Activated CD8-positive, alpha-beta T cell treated with anti-CD3 and anti-CD28 coated beads, Interleukin-2, amount 10 ng/mL, durations not matched to agents 7 days and 5 days (primary cell): Measurements from ENCODE around the gene ZNF471. TPM values are rescaled to one million over a fixed set of nuclear protein-coding genes. Genes with fewer than 3 reads are reported as not detected.

Experiments
- ATAC-seq: fragments of 150-1000 bp; cut with Tn5 transposase; one replicate; pipeline ENCODE4 v1.10.0; 2021; ENCODE audit warnings: moderate library complexity
- CTCF ChIA-PET: fragments of 350-600 bp; sonication (Branson Sonifier 250); formaldehyde crosslinking; loops from one replicate; lab custom pipeline; 2021; ENCODE audit warnings: antibody characterized with exemption; lab: Charles Lee
- POLR2A ChIA-PET: fragments of 350-600 bp; sonication (Branson Sonifier 250); formaldehyde crosslinking; loops from one replicate; lab custom pipeline; 2021; ENCODE audit warnings: antibody characterized with exemption; lab: Charles Lee
- DNase-seq: peaks from one replicate; pipeline ENCODE4 v3.0.0-alpha.2; 2020
- H3K27ac Mint-ChIP-seq: one replicate; pipeline ENCODE4 v1.8.0; 2021; ENCODE audit warnings: mild to moderate bottlenecking, mixed read lengths
- H3K27me3 Mint-ChIP-seq: one replicate; pipeline ENCODE4 v1.8.0; 2021; ENCODE audit warnings: low read depth, mixed read lengths
- H3K36me3 Mint-ChIP-seq: one replicate; pipeline ENCODE4 v1.8.0; 2021; ENCODE audit warnings: low read depth, mixed read lengths
- H3K4me1 Mint-ChIP-seq: one replicate; pipeline ENCODE4 v1.8.0; 2021; ENCODE audit warnings: low read depth, mixed read lengths
- H3K4me3 Mint-ChIP-seq: one replicate; pipeline ENCODE4 v1.8.0; 2021; ENCODE audit warnings: mild to moderate bottlenecking, mixed read lengths
- H3K9me3 Mint-ChIP-seq: one replicate; pipeline ENCODE4 v1.8.0; 2022; ENCODE audit warnings: mixed read lengths; ENCODE audit not compliant: insufficient read depth
- total RNA-seq, 2 experiments: library from RNA; stranded (reverse); gene quantifications; one replicate each; pipeline ENCODE4 v1.2.3, GENCODE V29; 2021

ZNF471 gene
- total RNA-seq, 2 experiments from 2014 or later: 0.95 to 1.8 TPM

DNA sequence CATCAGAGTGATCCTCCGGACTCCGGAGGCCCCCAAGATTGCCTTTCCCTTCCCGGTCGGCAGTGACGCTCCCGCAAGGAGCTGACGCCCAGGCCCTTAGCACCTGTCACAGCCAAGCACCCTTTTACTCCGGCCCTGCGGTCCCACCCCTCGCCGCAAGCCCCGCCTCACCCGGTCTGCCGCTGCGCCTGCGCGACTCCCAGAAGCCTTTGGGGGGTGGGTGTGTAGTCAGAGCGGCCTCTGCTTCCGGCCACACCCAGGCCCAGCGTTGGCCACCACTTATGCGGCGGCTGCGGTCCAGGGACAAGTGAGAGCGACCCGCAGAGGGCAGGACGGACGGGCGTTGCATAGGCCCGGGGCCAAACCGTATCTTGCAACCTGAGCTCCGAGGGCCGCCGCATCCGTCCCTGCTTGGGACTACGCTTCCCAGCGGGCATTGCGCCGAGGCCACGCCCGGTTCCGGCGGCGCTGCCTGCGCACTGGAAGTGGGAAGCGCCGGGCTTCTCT, 30.7 kb downstream of the ZNF471 start:
- POLR2A ChIA-PET: interaction anchor here (0.5 to 1.3 kb wide), 2 partner anchors 57 to 851 kb away, joined by 4 read pairs; partner anchors contain the start of genes ZNF548 and ZNF71
- H3K9me3 Mint-ChIP-seq: peaks cover 49% of the 10 kb centered on the region
- peak overlapping the region; percentile 99 for H3K27ac Mint-ChIP-seq
- H3K4me3 Mint-ChIP-seq: peak overlapping the region; percentile 85
- peak; percentile 93 for ATAC-seq
- peaks cover 53% of the 10 kb centered on the region for H3K36me3 Mint-ChIP-seq
- H3K27me3 Mint-ChIP-seq: no peaks in the 10 kb centered on the region
- CTCF ChIA-PET: no interaction called here
- DNase-seq: peak; percentile 95
- peaks cover 19% of the 10 kb centered on the region for H3K4me1 Mint-ChIP-seq

GRCh38 chr19:56538761-56539263, 31.2 kb downstream of the ZNF471 start, which contains the start of gene ZFP28:
Gene ZFP28, plus strand, starts transcription at chr19:56538948. Its CDS starts 71 bp downstream, at chr19:56539019.
- Mint-ChIP-seq H3K4me3 (peak within 1 kb of the TSS; percentile 85), H3K27ac (peak within 1 kb of the TSS; percentile 99), H3K36me3 (peaks cover 58% of the 10 kb centered on the region), H3K9me3 (peaks cover 54% of the 10 kb centered on the region), H3K27me3 (no peaks in the 10 kb centered on the region), H3K4me1 (peaks cover 19% of the 10 kb centered on the region)
- POLR2A ChIA-PET: interaction anchor here (1.3 kb wide), 1 partner anchor 850 kb away, joined by 4 read pairs; the partner anchor contains the start of gene ZNF548
- peak; percentile 83 for DNase-seq
- peak; percentile 83 for ATAC-seq
- CTCF ChIA-PET: no interaction called here

GRCh38 chr19:56543776-56544175, 36.1 kb downstream of the ZNF471 start:
- peaks cover 60% of the 10 kb centered on the region for H3K9me3 Mint-ChIP-seq
- no peak for DNase-seq
- ChIA-PET CTCF (no interaction called here), POLR2A (no interaction called here)
- no peak overlapping the region for H3K4me3 Mint-ChIP-seq
- no peaks in the 10 kb centered on the region for H3K27me3 Mint-ChIP-seq
- peaks cover 12% of the 10 kb centered on the region for H3K4me1 Mint-ChIP-seq
- H3K27ac Mint-ChIP-seq: no peak overlapping the region
- H3K36me3 Mint-ChIP-seq: peaks cover 75% of the 10 kb centered on the region
- no peak for ATAC-seq

DNA sequence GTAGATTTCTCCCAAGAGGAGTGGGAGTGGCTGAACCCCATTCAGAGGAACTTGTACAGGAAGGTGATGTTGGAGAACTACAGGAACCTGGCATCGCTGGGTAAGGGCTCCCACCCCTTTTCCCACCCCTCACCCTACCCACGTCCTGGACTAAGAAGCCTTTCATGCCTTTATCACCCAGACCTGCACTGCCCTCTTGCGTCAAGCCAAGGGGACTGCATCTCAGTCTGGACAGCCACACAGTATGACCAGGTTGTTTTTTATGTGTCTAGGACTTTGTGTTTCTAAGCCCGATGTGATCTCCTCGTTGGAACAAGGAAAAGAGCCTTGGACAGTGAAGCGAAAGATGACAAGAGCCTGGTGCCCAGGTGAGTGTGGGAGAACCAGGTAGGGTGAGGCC, 39.9 kb downstream of the ZNF471 start:
- no peaks in the 10 kb centered on the region for H3K4me1 Mint-ChIP-seq
- no peak for DNase-seq

DNA sequence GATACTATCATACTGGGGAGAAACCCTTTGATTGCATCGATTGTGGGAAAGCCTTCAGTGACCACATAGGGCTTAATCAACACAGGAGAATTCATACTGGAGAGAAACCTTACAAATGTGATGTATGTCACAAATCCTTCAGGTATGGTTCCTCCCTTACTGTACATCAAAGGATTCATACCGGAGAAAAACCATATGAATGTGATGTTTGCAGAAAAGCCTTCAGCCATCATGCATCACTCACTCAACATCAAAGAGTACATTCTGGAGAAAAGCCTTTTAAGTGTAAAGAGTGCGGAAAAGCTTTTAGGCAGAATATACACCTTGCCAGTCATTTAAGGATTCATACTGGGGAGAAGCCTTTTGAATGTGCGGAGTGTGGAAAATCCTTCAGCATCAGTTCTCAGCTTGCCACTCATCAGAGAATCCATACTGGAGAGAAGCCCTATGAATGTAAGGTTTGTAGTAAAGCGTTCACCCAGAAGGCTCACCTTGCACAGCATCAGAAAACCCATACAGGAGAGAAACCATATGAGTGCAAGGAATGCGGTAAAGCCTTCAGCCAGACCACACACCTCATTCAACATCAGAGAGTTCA, 46.7 kb downstream of the ZNF471 start:
- Mint-ChIP-seq H3K4me1 (no peaks in the 10 kb centered on the region), H3K27ac (no peak overlapping the region), H3K9me3 (peaks cover 59% of the 10 kb centered on the region), H3K4me3 (no peak overlapping the region), H3K27me3 (no peaks in the 10 kb centered on the region), H3K36me3 (peaks cover 46% of the 10 kb centered on the region)
- ATAC-seq (no peak), DNase-seq (no peak)
- ChIA-PET POLR2A (no interaction called here), CTCF (no interaction called here)

More for the DNA sequence above, 39.9 kb downstream of the ZNF471 start:
- CTCF ChIA-PET: no interaction called here
- Mint-ChIP-seq H3K36me3 (peaks cover 66% of the 10 kb centered on the region), H3K9me3 (peaks cover 50% of the 10 kb centered on the region), H3K27me3 (no peaks in the 10 kb centered on the region), H3K27ac (no peak overlapping the region), H3K4me3 (no peak overlapping the region)
- no peak for ATAC-seq
- POLR2A ChIA-PET: no interaction called here

GRCh38 chr19:56562766-56563165, 55.1 kb downstream of the ZNF471 start:
- H3K4me3 Mint-ChIP-seq: no peak overlapping the region
- H3K9me3 Mint-ChIP-seq: peaks cover 67% of the 10 kb centered on the region
- DNase-seq (no peak), ATAC-seq (no peak)
- CTCF ChIA-PET: no interaction called here
- POLR2A ChIA-PET: no interaction called here
- H3K27me3 Mint-ChIP-seq: no peaks in the 10 kb centered on the region
- H3K27ac Mint-ChIP-seq: no peak overlapping the region
- peaks cover 6% of the 10 kb centered on the region for H3K4me1 Mint-ChIP-seq
- H3K36me3 Mint-ChIP-seq: peaks cover 32% of the 10 kb centered on the region

DNA sequence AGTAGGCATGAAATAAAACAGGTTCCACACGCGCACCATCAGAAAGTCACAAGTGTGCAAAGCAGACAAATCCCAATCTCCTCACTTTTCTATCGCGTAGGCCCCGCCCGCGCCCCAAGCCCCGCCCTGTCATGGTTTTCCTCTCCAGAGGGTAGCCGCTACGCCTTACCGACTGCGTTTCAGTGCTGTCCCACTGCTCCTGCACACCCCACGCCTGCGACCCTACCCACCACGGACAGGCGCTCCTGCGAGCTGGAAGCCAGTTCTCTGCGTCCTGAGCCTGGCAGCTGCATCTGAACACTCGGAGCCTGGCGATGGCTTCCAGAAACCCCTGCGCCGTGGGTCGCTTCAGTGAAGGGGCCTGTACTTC, 59.2 kb downstream of the ZNF471 start:
- ChIA-PET POLR2A (interaction anchor here (1.0 kb wide), 1 partner anchor 28 kb away, joined by 3 read pairs; the partner anchor contains the start of gene ZNF71), CTCF (no interaction called here)
- no peaks in the 10 kb centered on the region for H3K27me3 Mint-ChIP-seq
- H3K27ac Mint-ChIP-seq: peak overlapping the region; percentile 96
- H3K4me1 Mint-ChIP-seq: peaks cover 12% of the 10 kb centered on the region
- peaks cover 67% of the 10 kb centered on the region for H3K36me3 Mint-ChIP-seq
- DNase-seq (peak; percentile 64), ATAC-seq (peak; percentile 62)
- H3K4me3 Mint-ChIP-seq: peak overlapping the region; percentile 95
- H3K9me3 Mint-ChIP-seq: peaks cover 52% of the 10 kb centered on the region

DNA sequence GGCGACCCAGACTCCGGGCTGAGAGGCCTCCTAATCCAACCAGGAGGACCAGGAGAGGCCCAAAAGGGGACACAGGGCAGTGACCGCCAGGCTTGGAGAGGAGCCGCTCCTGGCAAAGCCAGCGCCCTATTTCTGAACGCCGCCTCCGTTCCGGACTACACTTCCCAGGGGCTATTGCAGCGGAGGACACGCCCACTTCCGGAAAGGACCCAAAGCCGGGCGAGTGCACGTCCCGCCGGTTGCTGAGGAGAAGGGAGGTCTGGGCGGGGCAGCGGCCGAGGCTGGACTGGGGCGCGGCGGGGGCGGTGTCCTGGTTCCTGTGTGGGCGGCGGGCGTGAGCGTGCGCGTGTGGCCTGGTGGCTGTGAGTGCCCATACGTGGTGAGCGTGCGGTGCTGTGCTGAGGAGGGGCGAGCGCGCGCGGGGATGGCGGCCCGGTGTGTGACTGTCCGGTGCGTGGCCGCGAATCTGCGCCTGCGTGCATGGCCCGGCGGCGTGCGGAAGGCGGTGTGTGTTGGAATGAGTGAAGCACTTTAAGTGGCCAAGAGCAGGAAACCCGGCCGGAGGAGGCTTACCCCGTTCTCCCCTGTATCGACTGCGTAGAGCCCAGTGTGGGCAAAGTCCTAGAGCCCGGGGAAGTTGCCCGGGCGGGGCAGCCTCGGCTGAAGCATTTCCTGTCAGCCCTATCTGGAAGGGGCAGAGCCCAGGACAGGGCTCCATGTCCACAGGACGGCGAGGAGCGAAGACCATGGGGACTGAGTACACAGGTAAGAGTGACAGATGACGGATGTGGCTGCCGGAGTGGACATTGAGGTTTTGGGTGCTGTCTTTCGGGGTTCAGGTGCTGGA, 59.8 kb downstream of the ZNF471 start, which contains the start of gene ZNF470:
TSS of gene ZNF470 (plus strand) at position 195 of the 847 bp plus-strand sequence. CDS start 2,844 bp downstream, outside the sequence.
- Mint-ChIP-seq H3K9me3 (peaks cover 46% of the 10 kb centered on the region), H3K27me3 (no peaks in the 10 kb centered on the region), H3K4me1 (peaks cover 12% of the 10 kb centered on the region), H3K27ac (peak within 1 kb of the TSS; percentile 96), H3K4me3 (peak within 1 kb of the TSS; percentile 95), H3K36me3 (peaks cover 69% of the 10 kb centered on the region)
- peak; percentile 94 for DNase-seq
- peak; percentile 97 for ATAC-seq
- CTCF ChIA-PET: no interaction called here
- POLR2A ChIA-PET: interaction anchor here (1.0 kb wide), 1 partner anchor 28 kb away, joined by 3 read pairs; the partner anchor contains the start of gene ZNF71

- no peaks in the 10 kb centered on the region for H3K27me3 Mint-ChIP-seq
- no peak for ATAC-seq
- peaks cover 8% of the 10 kb centered on the region for H3K4me1 Mint-ChIP-seq
- no peak for DNase-seq
- H3K27ac Mint-ChIP-seq: no peak overlapping the region
- ChIA-PET POLR2A (no interaction called here), CTCF (no interaction called here)
- peaks cover 52% of the 10 kb centered on the region for H3K9me3 Mint-ChIP-seq
- H3K36me3 Mint-ChIP-seq: peaks cover 81% of the 10 kb centered on the region
- no peak overlapping the region for H3K4me3 Mint-ChIP-seq
Measured at GRCh38 chr19:56572589-56572988, 64.9 kb downstream of the ZNF471 start.

GRCh38 chr19:56573914-56574313, 66.3 kb downstream of the ZNF471 start:
- peaks cover 2% of the 10 kb centered on the region for H3K4me1 Mint-ChIP-seq
- no peak for ATAC-seq
- POLR2A ChIA-PET: interaction anchor here (0.6 kb wide), 1 partner anchor 531 kb away, joined by 4 read pairs; no protein-coding TSS in a partner anchor
- no peak overlapping the region for H3K27ac Mint-ChIP-seq
- peaks cover 52% of the 10 kb centered on the region for H3K9me3 Mint-ChIP-seq
- CTCF ChIA-PET: no interaction called here
- DNase-seq: no peak
- H3K27me3 Mint-ChIP-seq: no peaks in the 10 kb centered on the region
- H3K4me3 Mint-ChIP-seq: no peak overlapping the region
- peaks cover 75% of the 10 kb centered on the region for H3K36me3 Mint-ChIP-seq

- Mint-ChIP-seq H3K27me3 (no peaks in the 10 kb centered on the region), H3K9me3 (peaks cover 59% of the 10 kb centered on the region), H3K27ac (no peak overlapping the region), H3K36me3 (peaks cover 50% of the 10 kb centered on the region), H3K4me3 (no peak overlapping the region), H3K4me1 (no peaks in the 10 kb centered on the region)
- ChIA-PET CTCF (no interaction called here), POLR2A (no interaction called here)
- DNase-seq (no peak), ATAC-seq (no peak)
Measured at GRCh38 chr19:56577719-56578602, 70.3 kb downstream of the ZNF471 start.
